GM21576 (cell line): Measurements from ENCODE around the gene VEPH1.

Experiments used
- ATAC-seq: cut with Tn5 transposase; IDR thresholded peaks from one replicate; pipeline ENCODE4 v1.9.1; 2021; ENCODE audit warnings: mild to moderate bottlenecking, moderate library complexity; ENCODE audit not compliant: unreplicated experiment

The VEPH1 gene

DNA sequence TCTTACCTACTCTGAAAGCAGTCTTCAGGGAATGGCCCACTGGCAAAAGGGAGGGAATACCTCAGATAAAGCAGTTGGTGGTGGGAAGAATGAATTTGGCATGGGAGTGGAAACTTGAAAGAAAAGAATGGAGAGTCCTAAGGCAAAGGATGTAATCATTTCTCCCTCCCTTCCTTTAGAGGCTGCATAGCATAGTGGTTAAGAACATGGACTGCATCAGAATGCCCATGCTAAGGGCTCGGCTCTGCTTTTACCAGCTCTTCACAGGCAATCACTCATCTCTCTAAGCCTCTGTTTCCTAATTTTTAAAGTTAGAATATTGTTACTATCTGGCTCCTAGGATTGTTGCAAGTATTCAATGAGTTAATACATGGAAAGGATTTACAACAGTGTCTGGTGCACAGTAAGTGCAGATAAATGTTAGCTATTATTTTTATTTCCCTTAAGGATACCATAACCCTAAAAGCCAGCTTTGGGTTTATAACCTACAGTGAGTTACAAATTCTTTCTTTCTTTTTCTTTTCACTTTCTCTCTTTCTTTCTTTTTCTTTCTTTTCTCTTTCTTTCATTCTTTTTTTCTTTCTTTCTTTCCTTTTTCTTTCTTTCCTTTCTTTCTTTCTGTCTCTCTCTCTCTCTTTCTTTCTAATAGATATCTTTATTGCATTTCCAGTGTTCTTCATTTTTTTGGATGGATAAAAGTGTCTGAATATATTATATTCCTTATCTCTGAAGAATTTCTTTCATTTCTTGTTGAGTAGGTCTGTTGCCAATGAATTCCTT, 23.6 kb downstream of the VEPH1 start:
- no peak for ATAC-seq

DNA sequence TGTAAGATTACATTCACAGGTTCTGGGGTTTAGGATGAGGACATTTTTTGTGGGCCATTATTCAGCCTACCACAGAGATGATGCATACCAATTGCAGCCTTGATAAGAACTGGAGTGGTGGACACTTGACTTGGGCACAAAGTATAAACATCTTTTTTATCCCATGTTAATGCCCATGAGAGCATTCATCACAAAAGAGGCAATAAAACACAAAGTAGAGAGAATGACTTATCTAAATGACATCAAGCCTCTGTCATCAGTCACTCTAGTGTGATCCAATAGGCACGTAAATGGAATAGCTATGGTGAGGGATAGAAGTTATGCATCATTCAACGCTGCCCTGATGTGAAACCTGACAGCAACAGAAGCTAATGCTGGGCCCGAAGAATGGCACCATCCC, 25.8 kb downstream of the VEPH1 start:
- no peak for ATAC-seq

DNA sequence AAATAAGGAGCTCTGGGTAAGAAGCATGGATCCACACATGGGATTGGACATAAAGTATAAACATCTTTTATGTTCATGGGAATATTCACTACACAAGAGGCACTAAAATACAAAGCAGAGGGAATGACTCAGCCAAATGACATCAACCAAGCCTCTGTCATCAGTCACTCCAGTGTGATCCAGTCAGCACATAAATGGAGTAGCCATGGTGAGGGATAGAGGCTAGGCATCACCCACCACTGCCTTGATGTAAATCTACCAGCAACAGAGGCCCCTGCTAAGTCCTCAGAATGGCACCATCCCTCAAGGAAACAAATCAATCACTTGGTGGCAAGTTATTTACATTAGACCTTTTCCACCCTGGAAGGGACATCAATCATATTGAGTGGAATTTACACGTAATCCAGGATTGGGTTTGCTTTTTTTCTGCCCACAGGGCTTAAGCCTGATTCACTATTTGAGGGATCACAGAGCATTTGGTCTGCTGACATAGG, 27.2 kb downstream of the VEPH1 start:
- no peak for ATAC-seq

- ATAC-seq: no peak
These were observed 30.6 kb downstream of the VEPH1 start for GRCh38 chr3:157472648-157473047.

GRCh38 chr3:157471064-157471463, 32.2 kb downstream of the VEPH1 start:
- no peak for ATAC-seq

DNA sequence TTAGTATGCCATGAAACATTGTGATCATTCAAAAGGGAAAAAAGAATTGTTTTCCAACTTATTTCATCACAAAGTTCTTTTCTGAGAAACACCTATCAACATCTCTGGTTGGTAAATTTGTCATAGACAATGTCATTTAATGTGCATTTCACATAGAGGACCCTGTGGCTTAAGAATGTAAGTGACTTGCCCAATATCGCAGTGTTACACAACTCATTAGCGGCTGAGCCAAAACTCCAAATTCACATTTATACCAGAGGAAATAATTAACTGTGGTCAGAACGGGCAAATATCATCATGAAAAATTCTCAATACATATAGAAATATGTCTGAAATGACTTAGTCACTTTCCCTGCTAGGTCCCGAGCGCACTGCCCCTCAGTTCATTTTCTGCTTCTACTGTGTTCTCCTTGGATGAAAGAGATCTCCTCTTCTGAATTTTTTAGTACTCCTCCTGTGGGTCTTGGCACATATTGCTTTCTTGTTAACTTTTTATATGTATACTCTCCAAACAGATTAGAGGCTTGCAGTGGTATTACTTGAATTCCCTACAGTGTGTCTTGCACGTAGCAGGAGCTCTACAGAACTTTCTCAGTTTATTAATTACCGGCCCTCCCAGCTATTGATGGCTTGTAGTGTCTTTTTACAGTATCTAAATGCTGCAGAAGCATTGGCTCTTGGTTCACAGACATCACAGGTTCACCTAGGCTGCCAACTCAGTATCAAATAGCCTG, 33.5 kb downstream of the VEPH1 start:
- no peak for ATAC-seq

DNA sequence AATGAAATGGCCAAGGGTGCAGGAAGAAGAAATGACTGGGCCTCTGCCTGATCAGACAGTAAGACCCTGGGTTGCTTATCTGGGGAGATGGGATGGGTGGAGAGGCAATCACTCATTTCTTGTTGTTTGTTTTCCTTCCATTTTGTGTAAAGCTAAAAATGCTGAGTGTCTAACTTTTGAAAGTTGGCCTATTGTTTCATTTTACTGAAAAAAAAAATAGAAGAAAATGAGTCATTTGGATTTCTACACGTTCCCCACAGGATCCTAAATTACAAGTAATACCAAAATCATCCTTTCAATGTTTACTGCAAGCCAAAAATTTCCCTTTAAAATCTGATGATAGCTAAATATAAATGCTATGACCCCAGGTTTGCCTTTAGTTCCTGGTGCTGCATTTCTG, 36.0 kb downstream of the VEPH1 start:
- no peak for ATAC-seq

GRCh38 chr3:157465741-157466140, 37.5 kb downstream of the VEPH1 start:
- no peak for ATAC-seq

GRCh38 chr3:157464321-157464720, 38.9 kb downstream of the VEPH1 start:
- no peak for ATAC-seq

DNA sequence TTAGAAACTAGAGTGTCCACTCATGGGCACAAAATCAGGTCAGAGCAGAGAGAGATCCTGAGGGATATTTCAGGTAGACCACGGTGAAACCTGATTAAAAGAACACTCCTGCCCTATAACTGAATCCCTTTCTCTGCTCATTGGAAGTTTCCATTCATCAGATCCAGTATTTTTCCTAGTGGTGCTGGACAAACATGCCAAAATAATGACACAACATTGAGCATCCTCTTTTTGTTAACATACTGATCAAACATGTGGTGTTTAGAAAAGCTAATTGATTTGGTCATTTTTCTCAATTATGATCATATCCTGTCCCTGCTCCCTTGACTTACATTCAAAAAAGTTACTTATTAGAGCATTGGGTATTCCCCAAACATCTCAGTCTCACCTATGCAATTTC, 39.4 kb downstream of the VEPH1 start:
- ATAC-seq: no peak

- ATAC-seq: no peak
These were observed 43.0 kb downstream of the VEPH1 start for GRCh38 chr3:157460253-157460652.

- no peak for ATAC-seq
These were observed 43.5 kb downstream of the VEPH1 start for GRCh38 chr3:157459706-157460105.

DNA sequence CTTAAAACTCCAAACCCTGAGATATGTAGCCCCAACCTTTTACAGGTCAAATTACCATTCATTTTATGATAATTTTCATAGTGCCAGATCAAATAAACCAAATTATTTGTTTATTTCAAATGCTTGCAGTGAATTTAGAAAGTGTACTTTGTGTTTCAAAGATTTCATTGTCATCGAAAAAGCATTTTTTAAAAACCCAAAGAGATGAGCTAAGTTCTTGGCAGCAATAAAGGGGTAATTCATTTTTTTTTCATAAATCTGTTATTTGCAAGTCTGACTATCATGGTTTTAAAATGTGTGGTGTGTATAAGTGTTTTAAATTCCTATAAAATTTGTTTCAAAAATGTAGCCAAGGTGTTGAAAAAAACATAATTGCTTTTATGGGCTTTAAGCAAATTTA, 49.4 kb downstream of the VEPH1 start:
- ATAC-seq: no peak

DNA sequence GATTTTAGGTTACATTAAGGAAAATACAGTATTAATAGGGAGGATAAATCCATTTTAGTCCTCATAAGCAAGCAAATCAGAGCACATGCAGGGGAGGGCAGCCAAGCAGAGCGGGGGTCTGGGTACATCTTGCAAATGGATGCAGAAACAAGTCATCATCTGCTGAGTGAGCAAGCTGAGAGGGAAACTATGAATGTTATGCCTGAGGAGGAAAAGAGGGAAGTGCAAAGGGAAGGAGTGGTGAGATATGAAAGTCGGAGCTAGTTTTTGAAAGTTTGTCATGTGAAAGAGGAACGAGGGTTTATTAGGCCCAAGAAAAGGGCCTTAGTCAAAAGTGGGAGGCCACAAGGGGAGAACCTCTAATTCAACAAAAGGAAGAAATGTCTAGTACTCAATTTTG, 51.1 kb downstream of the VEPH1 start:
- no peak for ATAC-seq

GRCh38 chr3:157447026-157447694, 56.1 kb downstream of the VEPH1 start:
- ATAC-seq: no peak

GRCh38 chr3:157445857-157446256, 57.4 kb downstream of the VEPH1 start:
- ATAC-seq: no peak

DNA sequence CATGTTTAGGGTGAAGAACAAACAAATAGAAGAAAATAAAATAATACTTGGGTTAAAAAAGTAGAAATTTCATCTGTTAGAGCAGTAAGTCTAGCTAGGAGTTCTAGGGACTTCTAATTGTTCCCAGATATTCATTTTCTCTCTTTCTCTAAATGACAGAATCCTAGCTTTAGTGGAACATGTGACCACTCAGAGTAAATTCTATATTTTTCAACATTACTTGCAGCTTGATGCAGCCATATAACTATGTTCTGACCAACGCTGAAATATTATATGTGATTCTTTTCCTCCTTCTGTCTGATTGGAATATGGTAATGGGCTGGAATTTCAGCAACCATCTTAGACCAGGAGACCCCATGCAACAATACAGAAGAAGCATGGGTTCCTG, 58.4 kb downstream of the VEPH1 start:
- no peak for ATAC-seq

DNA sequence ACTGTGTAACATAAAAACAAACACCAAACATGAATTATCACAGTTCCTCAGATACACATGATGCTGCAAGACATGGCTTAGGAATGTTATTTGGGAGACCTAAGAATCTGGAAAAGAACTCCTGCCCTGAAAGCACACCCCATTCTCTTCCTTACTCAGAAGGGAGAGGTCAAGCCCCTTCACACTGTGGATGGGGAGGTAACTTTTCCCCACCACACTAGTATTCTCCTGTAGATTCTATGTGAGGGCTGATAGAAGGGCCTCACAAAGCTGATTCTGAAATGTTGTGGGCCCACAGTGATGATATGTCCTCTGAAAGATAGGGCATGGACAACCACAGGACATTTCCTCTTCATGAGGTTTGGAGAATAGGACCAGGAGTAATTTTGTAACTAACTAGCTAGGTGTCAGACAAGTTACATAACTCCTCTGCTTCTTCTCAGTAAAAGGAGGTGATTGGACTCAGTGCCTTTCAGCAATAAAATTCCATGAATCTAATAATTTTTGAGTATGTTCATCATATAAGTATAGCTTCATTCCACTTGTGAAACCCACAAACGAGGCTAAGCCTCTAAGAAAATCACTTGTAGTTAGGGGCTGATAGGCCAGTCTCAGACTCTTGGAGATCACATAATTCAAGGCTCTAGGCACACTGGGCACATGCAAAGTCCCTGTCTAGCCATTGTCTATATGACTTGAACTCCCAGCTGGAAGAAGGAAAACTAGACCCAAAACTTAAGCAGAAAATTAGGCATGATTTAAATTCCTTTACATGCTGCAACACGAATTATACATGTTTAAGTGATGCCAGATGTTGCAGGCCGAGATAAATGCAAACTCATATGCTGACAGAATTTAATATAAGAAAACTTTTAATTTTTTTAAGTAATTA, 59.1 kb downstream of the VEPH1 start:
- no peak for ATAC-seq

DNA sequence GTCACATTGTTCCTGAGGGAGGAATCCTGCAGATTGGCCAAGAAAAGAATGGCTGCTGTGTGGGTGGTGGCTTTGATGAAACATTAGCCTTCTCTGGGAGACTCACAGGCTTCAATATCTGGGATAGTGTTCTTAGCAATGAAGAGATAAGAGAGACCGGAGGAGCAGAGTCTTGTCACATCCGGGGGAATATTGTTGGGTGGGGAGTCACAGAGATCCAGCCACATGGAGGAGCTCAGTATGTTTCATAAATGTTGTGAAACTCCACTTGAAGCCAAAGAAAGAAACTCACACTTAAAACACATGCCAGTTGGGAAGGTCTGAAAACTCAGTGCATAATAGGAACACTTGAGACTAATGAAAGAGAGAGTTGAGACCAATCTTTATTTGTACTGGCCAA, 60.5 kb downstream of the VEPH1 start:
- ATAC-seq: no peak

DNA sequence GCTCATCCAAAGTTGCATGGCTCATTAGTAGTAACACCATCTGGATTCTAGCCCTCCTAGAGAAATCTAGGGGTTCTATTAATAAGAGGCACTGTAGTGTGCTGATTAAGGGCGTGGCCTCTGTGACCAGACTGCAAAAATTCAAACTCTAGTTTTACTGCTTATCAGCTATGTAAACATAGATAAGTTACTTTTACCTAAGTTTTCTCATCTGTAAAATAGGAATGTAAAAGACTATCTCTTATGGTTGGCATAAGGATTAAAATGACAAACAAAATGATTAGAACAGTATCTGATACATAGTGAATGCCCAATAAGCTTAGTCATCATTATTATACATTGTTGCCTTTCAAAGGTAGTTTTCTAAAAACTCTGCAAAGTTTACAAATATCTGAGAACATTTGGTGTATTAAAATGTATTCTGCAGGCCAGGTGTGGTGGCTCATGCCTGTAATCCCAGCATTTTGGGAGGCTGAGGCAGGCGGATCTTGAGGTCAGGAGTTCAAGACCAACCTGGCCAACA, 62.1 kb downstream of the VEPH1 start:
- ATAC-seq: no peak
